22Rv1 (cell line): ENCODE measurements around the gene OR2T1.

Experiments
- H3K27ac ChIP-seq: fragments of 450-650 bp; 2 replicates; pipeline ENCODE4 v1.5.1; 2017
- ZFX ChIP-seq: fragments of 450-650 bp; IDR thresholded peaks from 2 replicates; pipeline ENCODE4 v1.6.1; 2017; ENCODE audit warnings: antibody characterized with exemption, borderline replicate concordance
- TF ChIP-seq, protein P1 (sequence below): fragments of 450-650 bp; IDR thresholded peaks from 2 replicates; pipeline ENCODE4 v1.5.1; 2017; ENCODE audit warnings: mild to moderate bottlenecking

OR2T1 gene

DNA sequence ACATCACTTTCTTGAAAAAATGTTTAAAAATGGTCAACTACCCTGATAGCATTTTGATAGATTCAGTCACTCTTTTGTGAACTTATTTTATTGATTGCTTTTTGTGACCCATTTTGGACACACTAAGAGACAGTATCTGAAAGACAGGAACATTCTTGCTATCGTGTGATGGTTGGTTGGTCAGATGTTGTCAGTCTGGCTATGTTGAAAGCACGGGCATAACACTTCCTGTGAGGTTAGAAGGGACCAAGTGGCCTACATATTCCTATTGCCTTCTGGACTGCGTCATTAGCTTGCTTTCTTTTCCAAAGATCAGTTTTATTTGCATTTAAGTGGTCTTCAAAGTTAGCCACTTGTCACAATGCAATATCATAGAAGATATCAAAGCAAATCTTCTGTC, 25.9 kb upstream of the OR2T1 start:
- H3K27ac ChIP-seq, result no peak overlapping the region
- no peak for TF ChIP-seq ZFX
- TF ChIP-seq, protein P1, sequence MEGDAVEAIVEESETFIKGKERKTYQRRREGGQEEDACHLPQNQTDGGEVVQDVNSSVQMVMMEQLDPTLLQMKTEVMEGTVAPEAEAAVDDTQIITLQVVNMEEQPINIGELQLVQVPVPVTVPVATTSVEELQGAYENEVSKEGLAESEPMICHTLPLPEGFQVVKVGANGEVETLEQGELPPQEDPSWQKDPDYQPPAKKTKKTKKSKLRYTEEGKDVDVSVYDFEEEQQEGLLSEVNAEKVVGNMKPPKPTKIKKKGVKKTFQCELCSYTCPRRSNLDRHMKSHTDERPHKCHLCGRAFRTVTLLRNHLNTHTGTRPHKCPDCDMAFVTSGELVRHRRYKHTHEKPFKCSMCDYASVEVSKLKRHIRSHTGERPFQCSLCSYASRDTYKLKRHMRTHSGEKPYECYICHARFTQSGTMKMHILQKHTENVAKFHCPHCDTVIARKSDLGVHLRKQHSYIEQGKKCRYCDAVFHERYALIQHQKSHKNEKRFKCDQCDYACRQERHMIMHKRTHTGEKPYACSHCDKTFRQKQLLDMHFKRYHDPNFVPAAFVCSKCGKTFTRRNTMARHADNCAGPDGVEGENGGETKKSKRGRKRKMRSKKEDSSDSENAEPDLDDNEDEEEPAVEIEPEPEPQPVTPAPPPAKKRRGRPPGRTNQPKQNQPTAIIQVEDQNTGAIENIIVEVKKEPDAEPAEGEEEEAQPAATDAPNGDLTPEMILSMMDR, result no peak

DNA sequence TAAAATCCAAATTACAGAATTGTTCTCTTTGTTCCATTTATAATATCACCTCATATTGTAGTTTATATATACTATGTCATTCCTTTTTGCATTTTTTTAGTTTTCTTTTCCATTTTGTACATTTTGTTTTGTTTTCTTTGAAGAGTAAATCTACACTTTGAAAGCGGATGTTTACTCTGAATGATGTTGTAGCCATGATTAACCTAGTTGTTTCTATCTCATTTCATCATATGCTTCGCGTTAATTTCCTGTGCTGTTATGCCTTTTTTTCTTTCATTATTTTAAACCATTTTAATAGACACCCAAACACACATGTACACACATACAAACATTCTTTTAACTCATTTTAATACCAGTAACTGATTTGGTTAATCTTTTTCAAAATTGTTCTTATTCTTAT, 22.0 kb upstream of the OR2T1 start:
- no peak overlapping the region for H3K27ac ChIP-seq
- TF ChIP-seq ZFX, result no peak
- TF ChIP-seq, protein P1, result no peak

DNA sequence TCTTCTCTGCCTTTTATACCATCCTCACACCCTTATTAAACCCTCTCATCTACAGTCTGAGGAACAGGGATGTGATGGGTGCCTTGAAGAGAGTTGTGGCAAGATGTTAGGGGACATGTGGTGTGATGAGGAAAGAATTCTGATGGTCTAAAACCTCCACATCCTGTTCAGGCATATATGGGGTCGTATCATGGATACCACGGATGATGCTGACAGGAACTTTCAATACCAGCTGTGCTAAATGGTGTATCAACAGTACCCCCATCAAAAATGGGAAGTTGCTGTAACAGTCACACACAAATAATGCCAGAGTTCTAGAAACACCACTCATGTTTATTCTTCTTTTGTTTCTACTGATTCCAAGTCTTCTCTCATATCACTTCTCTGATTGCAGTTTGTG, 14.4 kb upstream of the OR2T1 start:
- TF ChIP-seq, protein P1, result no peak
- TF ChIP-seq ZFX, result no peak
- no peak overlapping the region for H3K27ac ChIP-seq

DNA sequence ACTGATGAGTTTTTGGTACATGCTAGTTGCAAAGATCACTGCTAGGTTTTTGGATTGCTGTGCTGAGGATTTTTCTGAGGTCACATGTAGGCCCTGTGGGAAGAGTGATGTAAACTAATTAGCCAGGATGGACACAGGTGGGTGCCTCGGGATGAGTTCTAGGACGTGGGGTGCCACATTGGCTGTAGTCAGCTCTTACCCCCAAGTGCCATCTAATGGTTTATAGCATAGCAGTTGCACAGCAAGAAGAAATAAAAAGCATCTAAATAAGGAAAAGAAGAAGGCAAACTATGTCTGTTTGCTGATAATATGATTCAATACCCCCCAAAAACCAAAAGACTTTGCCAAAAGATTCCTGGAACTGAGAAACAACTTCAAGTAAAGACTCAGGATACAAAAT, 9.8 kb upstream of the OR2T1 start:
- TF ChIP-seq ZFX, result no peak
- TF ChIP-seq, protein P1, result no peak
- no peak overlapping the region for H3K27ac ChIP-seq

DNA sequence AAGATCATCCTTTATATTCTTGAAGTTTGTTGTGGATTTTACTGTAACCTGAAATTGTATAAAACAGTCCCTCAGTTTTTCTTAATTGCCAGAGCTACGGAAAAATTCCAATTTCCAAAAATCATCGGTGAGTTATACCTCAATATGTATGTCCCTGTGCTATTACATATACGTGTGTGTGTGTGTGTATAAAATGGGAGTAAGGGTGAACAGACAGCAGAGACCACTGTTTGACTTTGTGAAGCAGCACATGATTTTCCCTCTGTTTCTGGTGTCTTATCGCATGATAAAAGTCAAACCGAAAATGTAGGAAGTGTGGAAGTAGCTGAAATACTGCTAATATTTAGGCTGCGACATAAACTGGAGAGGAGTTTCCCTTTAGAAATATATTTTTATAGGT, 1.2 kb downstream of the OR2T1 start:
- no peak overlapping the region for H3K27ac ChIP-seq
- no peak for TF ChIP-seq ZFX
- TF ChIP-seq, protein P1, result no peak

DNA sequence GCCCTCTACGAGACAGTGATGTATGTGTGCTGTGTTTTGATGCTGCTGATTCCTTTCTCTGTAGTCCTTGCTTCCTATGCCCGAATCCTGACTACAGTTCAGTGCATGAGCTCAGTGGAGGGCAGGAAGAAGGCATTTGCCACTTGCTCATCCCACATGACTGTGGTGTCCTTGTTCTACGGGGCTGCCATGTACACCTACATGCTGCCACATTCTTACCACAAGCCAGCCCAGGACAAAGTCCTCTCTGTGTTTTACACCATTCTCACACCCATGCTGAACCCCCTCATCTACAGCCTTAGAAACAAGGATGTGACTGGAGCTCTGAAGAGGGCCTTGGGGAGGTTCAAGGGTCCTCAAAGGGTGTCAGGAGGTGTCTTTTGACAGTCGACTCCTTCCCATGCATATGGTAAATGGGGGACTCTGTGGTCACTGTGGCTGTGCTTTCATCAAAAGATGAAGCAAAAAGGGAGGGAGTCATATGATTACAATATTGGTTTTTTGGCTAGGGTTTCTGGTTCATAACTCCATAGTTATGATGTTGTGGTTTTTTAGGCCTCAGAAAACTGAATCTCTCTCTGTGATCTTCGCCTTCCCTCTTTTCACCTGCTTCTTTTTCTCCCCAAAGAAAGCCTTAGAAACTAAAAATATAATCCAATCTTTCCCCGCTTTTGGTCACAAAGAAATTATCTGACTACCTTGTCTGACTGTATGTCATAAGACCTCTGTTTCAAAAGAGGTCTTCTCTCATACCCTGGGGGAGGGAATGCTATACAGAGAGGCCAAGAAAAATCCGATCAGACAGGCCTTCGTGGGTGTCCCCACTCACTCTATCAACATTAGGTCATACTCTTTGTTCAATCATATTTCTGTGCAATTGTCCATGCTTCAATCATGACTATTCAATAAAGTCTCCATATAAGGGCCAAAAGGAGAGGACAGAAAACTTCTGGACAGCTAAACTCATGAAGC, 4.2 kb downstream of the OR2T1 start:
- no peak for TF ChIP-seq ZFX
- TF ChIP-seq, protein P1, result no peak
- H3K27ac ChIP-seq, result no peak overlapping the region

DNA sequence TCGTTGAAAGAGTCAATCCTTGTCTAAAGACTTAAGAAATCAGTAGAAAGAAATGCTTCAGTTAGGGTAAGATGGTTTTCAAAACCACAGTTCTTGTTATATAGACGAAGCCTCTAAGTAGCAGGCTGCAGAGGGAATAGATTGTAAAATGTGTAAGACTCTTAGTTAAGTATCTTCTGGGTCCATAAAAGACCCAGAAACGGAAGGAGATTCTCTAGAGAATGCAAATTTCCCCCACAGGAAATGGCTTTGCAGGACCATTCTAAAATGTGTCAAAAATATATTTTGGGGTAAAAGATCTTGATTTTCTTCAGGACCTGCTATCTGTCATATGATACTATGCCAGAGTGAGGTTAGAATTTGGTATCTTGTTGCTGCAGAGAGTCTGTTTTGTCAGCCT, 13.4 kb downstream of the OR2T1 start:
- TF ChIP-seq ZFX, result no peak
- TF ChIP-seq, protein P1, result no peak
- no peak overlapping the region for H3K27ac ChIP-seq
